ENCODE data around the gene INPPL1. TPM values are rescaled to one million over a fixed set of nuclear protein-coding genes. Genes with fewer than 3 reads are reported as not detected.

The INPPL1 gene
- total and polyA plus RNA-seq, 2 donors (not counting 3 experiments of a cell fraction or from before 2014, with no cell fraction given): 125 to 184 TPM

DNA sequence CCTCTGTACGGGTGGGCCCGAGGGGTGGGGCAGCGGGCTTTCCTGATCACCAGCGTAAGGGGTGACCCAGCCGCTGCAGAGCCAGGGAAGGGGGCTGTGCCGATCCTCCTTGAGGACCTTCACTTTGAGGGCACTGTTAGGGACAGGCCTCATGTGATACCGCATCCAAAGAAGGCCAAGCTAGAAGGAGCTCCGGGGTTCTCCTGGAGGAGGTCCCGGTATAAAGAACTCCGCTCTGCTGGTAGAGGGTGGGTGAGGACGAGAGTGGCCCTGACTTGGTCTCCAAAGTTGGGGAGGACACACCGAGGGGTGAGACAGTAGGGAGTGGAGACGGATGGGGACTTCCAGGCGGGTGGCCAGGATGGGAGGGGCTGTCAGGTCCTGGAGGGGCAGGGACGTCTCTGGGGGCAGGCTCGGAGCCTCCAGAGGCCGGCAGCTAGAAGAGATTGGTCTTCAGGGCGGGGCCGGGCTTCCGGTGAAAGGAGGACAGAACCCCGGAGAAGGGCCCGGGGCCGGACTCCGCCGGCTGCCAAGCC is 14.8 kb downstream of the INPPL1 start:
- no peaks in the 10 kb centered on the region for H4K20me1 ChIP-seq (replicated peaks; ENCODE audit: control insufficient read depth, extremely low read depth, insufficient read depth, low read length)
- H3K79me2 ChIP-seq (ENCODE audit: control insufficient read depth, insufficient read depth, low read length): no peaks in the 10 kb centered on the region
- no peak overlapping the region for H3K27ac ChIP-seq (ENCODE audit: insufficient read depth, low read depth, low read length)
- BruUV-seq (replicated peaks): no TSS peak
- peak overlapping the region in 1 of 3 experiments; percentile 30 for H3K4me3 ChIP-seq (replicated peaks in 1 of 3; ENCODE audit: insufficient read depth in 1 of 3, low read depth in 1 of 3, low read length in 3 of 3)
- peaks cover 12% of the 10 kb centered on the region for H3K4me1 ChIP-seq (ENCODE audit: control insufficient read depth, extremely low read depth, insufficient read depth, low read length)
- peak overlapping the region; percentile 22 for H3K9ac ChIP-seq (replicated peaks; ENCODE audit: extremely low read depth, insufficient read depth, low read length)
- dilution Hi-C loops (cut with MboI; ENCODE audit: extremely low pct_ligation_motif_present, low sequenced_read_pairs): no loop called here
- peak; percentile 8 for FAIRE-seq
- H3K36me3 ChIP-seq (ENCODE audit: control insufficient read depth in 2 of 2, extremely low read depth in 1 of 2, insufficient read depth in 2 of 2, low read length in 2 of 2): peaks cover 6 to 25% of the 10 kb centered on the region in 2 experiments
- POLR2A ChIA-PET: no interaction called here
- H3K27me3 ChIP-seq (ENCODE audit: control insufficient read depth in 2 of 2, insufficient read depth in 2 of 2, low read length in 2 of 2): peaks cover 37 to 50% of the 10 kb centered on the region in 2 experiments
- peak overlapping the region; percentile 44 for H3K4me2 ChIP-seq (ENCODE audit: insufficient read depth, low read length)
- no peaks in the 10 kb centered on the region for H3K9me3 ChIP-seq (replicated peaks; ENCODE audit: control insufficient read depth, insufficient read depth, low read length)
- H2AFZ ChIP-seq (ENCODE audit: low read depth, low read length): no peak overlapping the region
- TF ChIP-seq MAX (IDR thresholded peaks at IDR 0.05; ENCODE audit: insufficient read depth, insufficient read length) (no peak), POLR2AphosphoS5 (IDR thresholded peaks at IDR 0.05; ENCODE audit: insufficient read depth, low read depth, low read length) (peak; percentile 76), POLR2A (IDR thresholded peaks at IDR 0.05; ENCODE audit: low read depth, low read length) (peak; percentile 71)
- H3K9me1 ChIP-seq (replicated peaks; ENCODE audit: control insufficient read depth, extremely low read depth, insufficient read depth, low read length): no peaks in the 10 kb centered on the region
- DNase-seq (ENCODE audit: low read depth, low spot score): no peak
- intact Hi-C loops (cut with micrococcal nuclease): loop anchor here (2.0 kb wide), 1 partner anchor 191 kb away; no protein-coding TSS in a partner anchor
- CTCF ChIA-PET: no interaction called here

GRCh38 chr11:72239849-72240460 is 15.4 kb downstream of the INPPL1 start:
- Histone ChIP-seq H2AFZ (ENCODE audit: low read depth, low read length) (peak overlapping the region; percentile 23), H3K36me3 (ENCODE audit: control insufficient read depth in 2 of 2, extremely low read depth in 1 of 2, insufficient read depth in 2 of 2, low read length in 2 of 2) (peaks cover 6 to 19% of the 10 kb centered on the region in 2 experiments), H3K4me3 (replicated peaks in 1 of 3; ENCODE audit: insufficient read depth in 1 of 3, low read depth in 1 of 3, low read length in 3 of 3) (peak overlapping the region in 1 of 3 experiments; percentile 30), H3K9me3 (replicated peaks; ENCODE audit: control insufficient read depth, insufficient read depth, low read length) (no peaks in the 10 kb centered on the region), H3K27ac (ENCODE audit: insufficient read depth, low read depth, low read length) (no peak overlapping the region), H3K27me3 (ENCODE audit: control insufficient read depth in 2 of 2, insufficient read depth in 2 of 2, low read length in 2 of 2) (peaks cover 42 to 56% of the 10 kb centered on the region in 2 experiments), H4K20me1 (replicated peaks; ENCODE audit: control insufficient read depth, extremely low read depth, insufficient read depth, low read length) (no peaks in the 10 kb centered on the region), H3K9ac (replicated peaks; ENCODE audit: extremely low read depth, insufficient read depth, low read length) (no peak overlapping the region), H3K4me2 (ENCODE audit: insufficient read depth, low read length) (peak overlapping the region; percentile 44), H3K4me1 (ENCODE audit: control insufficient read depth, extremely low read depth, insufficient read depth, low read length) (peaks cover 12% of the 10 kb centered on the region), H3K79me2 (ENCODE audit: control insufficient read depth, insufficient read depth, low read length) (no peaks in the 10 kb centered on the region), H3K9me1 (replicated peaks; ENCODE audit: control insufficient read depth, extremely low read depth, insufficient read depth, low read length) (no peaks in the 10 kb centered on the region)
- no peak for FAIRE-seq
- no peak for DNase-seq (ENCODE audit: low read depth, low spot score)
- ChIA-PET POLR2A (no interaction called here), CTCF (interaction anchor here (1.3 kb wide), 2 partner anchors 174 to 191 kb away, joined by 3 to 9 read pairs; no protein-coding TSS in a partner anchor)
- dilution Hi-C loops (cut with MboI; ENCODE audit: extremely low pct_ligation_motif_present, low sequenced_read_pairs): no loop called here
- intact Hi-C loops (cut with micrococcal nuclease): loop anchor here (2.0 kb wide), 1 partner anchor 191 kb away; no protein-coding TSS in a partner anchor
- no peak for TF ChIP-seq MAX (IDR thresholded peaks at IDR 0.05; ENCODE audit: insufficient read depth, insufficient read length)
- TF ChIP-seq POLR2A (IDR thresholded peaks at IDR 0.05; ENCODE audit: low read depth, low read length): peak; percentile 58
- no peak for TF ChIP-seq GATA2 (IDR thresholded peaks at IDR 0.05; ENCODE audit: insufficient read depth, insufficient read length, low read depth, low read length)
- no peak for TF ChIP-seq MYC (IDR thresholded peaks at IDR 0.05; ENCODE audit: low read depth, low read length)
- peak; percentile 97 for TF ChIP-seq EZH2 (IDR thresholded peaks at IDR 0.05; ENCODE audit: borderline replicate concordance, low read depth, low read length, severe bottlenecking)
- TF ChIP-seq JUN (IDR thresholded peaks at IDR 0.05; ENCODE audit: borderline replicate concordance, insufficient read depth, insufficient read length, low read depth): no peak
- TF ChIP-seq POLR2AphosphoS5 (IDR thresholded peaks at IDR 0.05; ENCODE audit: insufficient read depth, low read depth, low read length): peak; percentile 70
- TF ChIP-seq CTCF (IDR thresholded peaks at IDR 0.05; ENCODE audit: extremely low read depth in 1 of 2, insufficient read depth in 1 of 2, low read depth in 1 of 2, low read length in 2 of 2): no peak
- TF ChIP-seq FOS (IDR thresholded peaks at IDR 0.05; ENCODE audit: borderline replicate concordance, insufficient read depth, low read length): no peak
- BruUV-seq (replicated peaks): no TSS peak

Data from endothelial cell of umbilical vein (primary cell).